Kidney (tissue), 14 donors: ENCODE data around the gene RBM3. TPM values are rescaled to one million over a fixed set of nuclear protein-coding genes. Genes with fewer than 3 reads are reported as not detected.
"Not testable (repeated sequence)": the region's sequence is repeated elsewhere in the genome, so short reads cannot be mapped to it uniquely, and the experiment has no call there.

ENCODE experiments used
- DNase-seq, 5 donors: peaks; one replicate each; pipeline ENCODE4 v3.0.0-alpha.2; 2013 to 2020
- FAIRE-seq: peaks from 2 replicates; lab custom pipeline; 2012; peaks lifted over from hg19 to GRCh38; lab: Jason Lieb, UNC
- H3K27ac ChIP-seq, 2 donors: one replicate each; pipeline ENCODE4 v1.7.0; 2013; ENCODE audit warnings: low read depth in 2 of 2, low read length in 2 of 2, inconsistent platforms in 1 of 2
- H3K27me3 ChIP-seq: one replicate; pipeline ENCODE4 v1.7.1; 2013; ENCODE audit warnings: low read length, inconsistent platforms; ENCODE audit not compliant: control insufficient read depth, insufficient read depth
- H3K36me3 ChIP-seq, 3 donors: one replicate each; pipeline versions ENCODE4 v1.7.0 to v1.7.1; 2013; ENCODE audit warnings: low read length in 3 of 3, control low read depth in 1 of 3, inconsistent platforms in 1 of 3; ENCODE audit not compliant: insufficient read depth in 3 of 3, control insufficient read depth in 2 of 3
- H3K4me1 ChIP-seq, 3 donors: one replicate each; pipeline versions ENCODE4 v1.7.0 to v1.7.1; 2013; ENCODE audit warnings: low read length in 3 of 3, inconsistent platforms in 1 of 3, low read depth in 1 of 3; ENCODE audit not compliant: control insufficient read depth in 2 of 3, insufficient read depth in 2 of 3
- H3K4me3 ChIP-seq, 3 donors: one replicate each; pipeline versions ENCODE4 v1.7.0 to v1.8.1; 2013; ENCODE audit warnings: low read length in 3 of 3, control low read depth in 1 of 3, inconsistent platforms in 1 of 3
- H3K9ac ChIP-seq, 3 donors: one replicate each; pipeline versions ENCODE4 v1.7.0 to v1.7.1; 2013; ENCODE audit warnings: low read length in 3 of 3, control low read depth in 1 of 3, inconsistent platforms in 1 of 3
- H3K9me3 ChIP-seq, 3 donors: one replicate each; pipeline versions ENCODE4 v1.7.0 to v1.7.1; 2013; ENCODE audit warnings: low read length in 3 of 3, control low read depth in 1 of 3, inconsistent platforms in 1 of 3; ENCODE audit not compliant: control insufficient read depth in 2 of 3, insufficient read depth in 1 of 3
- intact Hi-C: fragments of 100-400 bp; cut with DNase I; formaldehyde crosslinking; loops from one replicate; pipeline ENCODE4 v1.11.1; 2022
- polyA plus RNA-seq: library from polyadenylated mRNA; stranded (reverse); fragments of 350-450 nt; fragmentation: Illumina TruSeq; extraction: RNeasy Lipid Tissue Mini Kit (QIAGEN cat#74804); gene quantifications from one replicate; pipeline ENCODE4 v1.2.3, GENCODE V29; 2014; ENCODE audit warnings: low read depth, low replicate concordance; ENCODE audit not compliant: insufficient read depth
- total RNA-seq: library from RNA; stranded (reverse); fragmentation: NEBNext Ultra II Directional; extraction: Animal tissue kit (Norgen Biotek cat#: 25700); gene quantifications from one replicate; pipeline ENCODE4 v1.2.1, GENCODE V29; 2021
- TF ChIP-seq, protein P1 (sequence below): IDR thresholded peaks from 3 replicates; pipeline ENCODE4 v1.5.1; 2012; ENCODE audit warnings: mild to moderate bottlenecking, moderate library complexity, borderline replicate concordance; ENCODE audit not compliant: insufficient read depth; ENCODE audit errors: extremely low read depth
- donor health status: control.
- donor health status: control.
- donor health status: control.
- donor health status: control.
- donor health status: control.
- donor health status: DM: yes; HTN: yes; CAD: no.
- donor health status: Normal renal cell carcinoma (clear cell type).

The RBM3 gene
- total and polyA plus RNA-seq, 2 donors from 2014 or later: 86.9 to 265 TPM

DNA sequence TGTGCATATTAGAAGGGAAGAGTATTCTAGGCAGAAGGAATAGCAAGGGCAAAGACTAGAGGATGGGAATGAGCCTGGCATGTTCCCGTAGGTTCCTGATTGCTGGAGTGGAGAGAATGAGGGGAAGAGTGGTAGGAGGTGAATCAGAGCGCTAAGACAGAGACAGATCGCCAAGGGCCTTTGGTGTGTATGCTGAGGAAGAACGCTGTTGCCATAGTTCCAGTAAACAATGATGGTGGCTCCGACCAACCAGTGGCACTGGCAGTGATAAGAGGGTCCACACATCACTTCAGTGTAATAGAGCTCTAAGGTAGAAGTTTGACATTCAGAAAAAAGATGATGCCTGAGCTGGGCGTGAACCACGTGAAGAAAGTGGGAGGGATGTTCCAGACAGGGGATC, 33.8 kb upstream of the RBM3 start:
- H3K4me3 ChIP-seq: peak overlapping the region in 2 of 3 donors; percentile 62 to 76
- no peaks in the 10 kb centered on the region for H3K9me3 ChIP-seq
- DNase-seq (no peak), FAIRE-seq (no peak)
- peaks cover 2 to 6% (median 5%) of the 10 kb centered on the region in 3 donors for H3K4me1 ChIP-seq
- H3K9ac ChIP-seq: peak overlapping the region in 1 of 3 donors; percentile 55
- no peaks in the 10 kb centered on the region for H3K27me3 ChIP-seq
- no peaks in the 10 kb centered on the region for H3K36me3 ChIP-seq
- TF ChIP-seq, protein P1, sequence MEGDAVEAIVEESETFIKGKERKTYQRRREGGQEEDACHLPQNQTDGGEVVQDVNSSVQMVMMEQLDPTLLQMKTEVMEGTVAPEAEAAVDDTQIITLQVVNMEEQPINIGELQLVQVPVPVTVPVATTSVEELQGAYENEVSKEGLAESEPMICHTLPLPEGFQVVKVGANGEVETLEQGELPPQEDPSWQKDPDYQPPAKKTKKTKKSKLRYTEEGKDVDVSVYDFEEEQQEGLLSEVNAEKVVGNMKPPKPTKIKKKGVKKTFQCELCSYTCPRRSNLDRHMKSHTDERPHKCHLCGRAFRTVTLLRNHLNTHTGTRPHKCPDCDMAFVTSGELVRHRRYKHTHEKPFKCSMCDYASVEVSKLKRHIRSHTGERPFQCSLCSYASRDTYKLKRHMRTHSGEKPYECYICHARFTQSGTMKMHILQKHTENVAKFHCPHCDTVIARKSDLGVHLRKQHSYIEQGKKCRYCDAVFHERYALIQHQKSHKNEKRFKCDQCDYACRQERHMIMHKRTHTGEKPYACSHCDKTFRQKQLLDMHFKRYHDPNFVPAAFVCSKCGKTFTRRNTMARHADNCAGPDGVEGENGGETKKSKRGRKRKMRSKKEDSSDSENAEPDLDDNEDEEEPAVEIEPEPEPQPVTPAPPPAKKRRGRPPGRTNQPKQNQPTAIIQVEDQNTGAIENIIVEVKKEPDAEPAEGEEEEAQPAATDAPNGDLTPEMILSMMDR: no peak
- intact Hi-C loops: no loop called here
- no peak overlapping the region for H3K27ac ChIP-seq

DNA sequence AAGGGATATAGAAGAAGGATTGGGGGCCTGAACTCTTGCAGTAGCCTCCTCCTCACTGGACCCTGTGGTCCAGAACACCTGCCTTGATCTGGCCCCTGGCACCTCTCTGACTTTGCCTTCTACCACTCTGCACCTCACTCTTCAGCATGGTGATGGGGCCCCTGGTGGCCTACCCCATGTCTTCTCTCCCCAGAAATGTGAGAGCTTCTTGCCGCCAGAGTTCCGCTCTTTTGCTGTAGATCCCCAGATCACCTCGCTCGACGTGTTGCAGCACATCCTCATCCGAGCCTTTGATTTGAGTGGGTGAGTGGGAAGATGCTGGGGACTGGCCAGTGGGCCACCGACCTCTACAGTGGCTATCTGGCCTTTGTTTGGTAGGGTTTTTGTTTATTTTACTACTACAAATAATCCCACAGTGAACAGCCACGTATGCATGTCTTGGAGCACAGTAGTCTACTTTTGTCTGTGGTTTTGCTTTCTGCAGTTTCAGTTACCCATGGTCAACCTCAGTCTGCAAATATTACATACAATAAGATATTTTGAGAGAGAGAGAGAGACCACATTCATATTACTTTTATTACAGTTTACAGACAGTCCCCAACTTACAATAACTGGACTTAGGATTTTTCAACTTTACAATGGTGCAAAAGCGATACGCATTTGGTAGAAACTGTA, 33.0 kb upstream of the RBM3 start:
- Histone ChIP-seq H3K9ac (no peak overlapping the region), H3K4me3 (no peak overlapping the region), H3K27me3 (no peaks in the 10 kb centered on the region), H3K27ac (no peak overlapping the region), H3K4me1 (peaks cover 2 to 6% (median 5%) of the 10 kb centered on the region in 3 donors), H3K36me3 (no peaks in the 10 kb centered on the region), H3K9me3 (no peaks in the 10 kb centered on the region)
- DNase-seq (no peak), FAIRE-seq (no peak)
- TF ChIP-seq, protein P1: no peak
- intact Hi-C loops: no loop called here

DNA sequence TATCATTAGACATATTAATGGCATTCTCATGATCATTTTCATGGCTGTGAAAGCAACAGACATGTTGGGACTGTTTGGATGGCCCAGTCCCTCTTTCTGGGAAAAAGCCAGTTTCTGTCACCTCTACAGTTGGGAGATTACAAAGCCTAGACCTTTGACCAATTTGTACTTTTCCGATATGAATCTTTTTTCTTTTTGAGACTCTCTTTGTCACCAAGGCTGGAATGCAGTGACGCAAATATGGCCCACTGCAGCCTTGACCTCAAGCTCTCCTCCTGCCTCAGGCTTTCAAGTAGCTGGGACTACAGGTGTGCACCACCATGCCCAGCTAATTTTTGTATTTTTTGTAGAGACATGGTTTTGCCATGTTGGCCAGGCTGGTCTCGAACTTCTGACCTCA, 25.4 kb upstream of the RBM3 start:
- Histone ChIP-seq H3K4me3 (no peak overlapping the region), H3K9me3 (no peaks in the 10 kb centered on the region), H3K27ac (no peak overlapping the region), H3K9ac (no peak overlapping the region), H3K4me1 (no peaks in the 10 kb centered on the region), H3K27me3 (no peaks in the 10 kb centered on the region), H3K36me3 (no peaks in the 10 kb centered on the region)
- DNase-seq: no peak
- intact Hi-C loops: no loop called here
- TF ChIP-seq, protein P1: no peak
- no peak for FAIRE-seq

DNA sequence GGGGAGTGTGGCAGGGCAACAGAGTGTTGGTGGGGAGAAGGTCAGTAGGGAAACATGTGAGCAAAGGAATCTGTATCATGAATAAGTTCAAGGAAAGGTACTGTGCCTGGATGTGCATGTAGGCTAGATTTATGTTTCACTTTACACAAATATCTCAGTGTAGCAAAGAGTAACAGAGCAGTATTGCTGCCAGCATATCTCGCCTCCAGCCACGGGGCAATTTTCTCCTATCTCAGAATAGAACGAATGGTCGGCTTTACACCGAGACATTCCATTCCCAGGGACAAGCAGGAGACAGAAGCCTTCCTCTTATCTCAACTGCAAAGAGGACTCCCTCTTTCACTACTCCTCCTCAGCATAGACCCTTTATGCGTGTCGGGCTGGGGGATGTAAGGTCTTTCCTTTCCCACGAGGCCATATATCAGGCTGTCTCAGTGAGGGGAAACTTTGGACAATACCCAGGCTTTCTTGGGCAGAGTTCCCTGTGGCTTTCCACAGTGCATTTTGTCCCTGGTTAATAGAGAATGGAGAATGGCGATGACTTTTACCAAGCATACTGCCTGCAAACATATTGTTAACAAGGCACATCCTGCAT, 18.5 kb upstream of the RBM3 start:
- H3K36me3 ChIP-seq, H3K27me3 ChIP-seq, H3K27ac ChIP-seq, H3K9me3 ChIP-seq, FAIRE-seq, DNase-seq, H3K4me3 ChIP-seq, intact Hi-C loops, H3K9ac ChIP-seq, H3K4me1 ChIP-seq: not testable (repeated sequence)
